Skeletal muscle tissue (tissue), 4 donors: Measurements from ENCODE around the gene JUP. TPM values are rescaled to one million over a fixed set of nuclear protein-coding genes. Genes with fewer than 3 reads are reported as not detected.
A peak's percentile ranks its signal among the peaks of the same experiment; 100 is the strongest.
"Not testable (repeated sequence)": the region's sequence is repeated elsewhere in the genome, so short reads cannot be mapped to it uniquely, and the experiment has no call there.

Source experiments
- H3K27ac ChIP-seq: one replicate; pipeline ENCODE4 v1.7.0; 2013; ENCODE audit warnings: mild to moderate bottlenecking, low read depth, low read length, inconsistent platforms
- H3K27me3 ChIP-seq, 3 donors: one replicate each; pipeline ENCODE4 v1.7.0; 2013; ENCODE audit warnings: low read length in 3 of 3; ENCODE audit not compliant: control insufficient read depth in 3 of 3, insufficient read depth in 3 of 3
- H3K36me3 ChIP-seq, 3 donors: one replicate each; pipeline ENCODE4 v1.7.0; 2013; ENCODE audit warnings: low read length in 3 of 3; ENCODE audit not compliant: control insufficient read depth in 3 of 3, insufficient read depth in 3 of 3
- H3K4me1 ChIP-seq, 3 donors: one replicate each; pipeline ENCODE4 v1.7.0; 2013; ENCODE audit warnings: low read length in 3 of 3, mild to moderate bottlenecking in 3 of 3; ENCODE audit not compliant: control insufficient read depth in 3 of 3, insufficient read depth in 3 of 3
- H3K4me3 ChIP-seq, 3 donors: one replicate each; pipeline ENCODE4 v1.7.0; 2013; ENCODE audit warnings: low read length in 3 of 3
- H3K9ac ChIP-seq, 3 donors: one replicate each; pipeline ENCODE4 v1.7.0; 2013; ENCODE audit warnings: low read length in 3 of 3, mild to moderate bottlenecking in 3 of 3, moderate library complexity in 2 of 3, low read depth in 1 of 3
- H3K9me3 ChIP-seq, 3 donors: one replicate each; pipeline ENCODE4 v1.7.0; 2013; ENCODE audit warnings: low read length in 3 of 3; ENCODE audit not compliant: control insufficient read depth in 3 of 3
- total RNA-seq: library from RNA; depleted of rRNA; stranded (reverse); fragments of >200 nt; gene quantifications from one replicate; pipeline ENCODE4 v1.2.3, GENCODE V29; 2014
- donor health status: Osteomylitis.

Gene JUP
- 24.5 TPM for total RNA-seq

- H3K9me3 ChIP-seq = no peaks in the 10 kb centered on the region
- H3K4me1 ChIP-seq = peaks cover 26 to 43% (median 38%) of the 10 kb centered on the region in 3 donors
- peak within 1 kb of the TSS; percentile 82 for H3K27ac ChIP-seq
- H3K36me3 ChIP-seq = no peaks in the 10 kb centered on the region
- peak within 1 kb of the TSS; percentile 83 to 87 (median 85) for H3K4me3 ChIP-seq
- H3K9ac ChIP-seq = peak within 1 kb of the TSS; percentile 88 to 92 (median 91)
- H3K27me3 ChIP-seq = no peaks in the 10 kb centered on the region
Measured at GRCh38 chr17:41786227-41787020, at the start of gene JUP. TSS of gene JUP (minus strand) at chr17:41786711. CDS start at chr17:41771854, 14,857 bp downstream.

GRCh38 chr17:41835800-41836549 lies 49.5 kb upstream of the JUP start, which contains the start of gene NT5C3B:
TSS of gene NT5C3B (minus strand) at chr17:41836232. CDS start at chr17:41836193, 39 bp downstream.
- H3K36me3 ChIP-seq = peaks cover 9 to 13% (median 13%) of the 10 kb centered on the region in 3 donors
- peak within 1 kb of the TSS; percentile 36 for H3K27ac ChIP-seq

GRCh38 chr17:41835214-41835799 lies 48.8 kb upstream of the JUP start:
- Histone ChIP-seq H3K27me3 (no peaks in the 10 kb centered on the region), H3K36me3 (peaks cover 9 to 19% (median 18%) of the 10 kb centered on the region in 3 donors), H3K27ac (peak overlapping the region; percentile 36), H3K9me3 (no peaks in the 10 kb centered on the region), H3K4me1 (peaks cover 7 to 14% (median 11%) of the 10 kb centered on the region in 3 donors), H3K9ac (peak overlapping the region; percentile 81 to 85 (median 81)), H3K4me3 (peak overlapping the region; percentile 50 to 80 (median 79))

More at GRCh38 chr17:41835800-41836549, 49.5 kb upstream of the JUP start, which contains the start of gene NT5C3B:
- H3K4me3 ChIP-seq = peak within 1 kb of the TSS; percentile 78 to 80 (median 79)
- H3K4me1 ChIP-seq = peaks cover 7 to 14% (median 11%) of the 10 kb centered on the region in 3 donors
- no peaks in the 10 kb centered on the region for H3K27me3 ChIP-seq
- H3K9ac ChIP-seq = peak within 1 kb of the TSS; percentile 81 to 85 (median 81)
- H3K9me3 ChIP-seq = no peaks in the 10 kb centered on the region

- H3K36me3 ChIP-seq = peaks cover 28 to 55% (median 47%) of the 10 kb centered on the region in 3 donors
- not testable (repeated sequence) for H3K9ac ChIP-seq, H3K4me1 ChIP-seq, H3K27ac ChIP-seq, H3K9me3 ChIP-seq, H3K4me3 ChIP-seq, H3K27me3 ChIP-seq
Measured at GRCh38 chr17:41829961-41830360, 43.5 kb upstream of the JUP start.

- Histone ChIP-seq H3K9me3 (no peaks in the 10 kb centered on the region), H3K9ac (no peak overlapping the region), H3K27me3 (no peaks in the 10 kb centered on the region), H3K36me3 (peaks cover 26 to 36% (median 31%) of the 10 kb centered on the region in 3 donors), H3K4me1 (peaks cover 0 to 2% (median 0%) of the 10 kb centered on the region in 3 donors), H3K4me3 (no peak overlapping the region), H3K27ac (no peak overlapping the region)
Measured at GRCh38 chr17:41825175-41825845, 38.8 kb upstream of the JUP start.

- Histone ChIP-seq H3K9me3 (no peaks in the 10 kb centered on the region), H3K9ac (no peak overlapping the region), H3K4me3 (no peak overlapping the region), H3K27ac (no peak overlapping the region), H3K27me3 (peaks cover 0 to 4% (median 0%) of the 10 kb centered on the region in 3 donors), H3K4me1 (peaks cover 0 to 2% (median 0%) of the 10 kb centered on the region in 3 donors), H3K36me3 (peaks cover 21 to 27% (median 22%) of the 10 kb centered on the region in 3 donors)
Measured at GRCh38 chr17:41824086-41824485, 37.6 kb upstream of the JUP start.

- Histone ChIP-seq H3K9me3 (no peaks in the 10 kb centered on the region), H3K36me3 (peaks cover 16 to 25% (median 19%) of the 10 kb centered on the region in 3 donors), H3K27me3 (peaks cover 0 to 4% (median 0%) of the 10 kb centered on the region in 3 donors), H3K27ac (no peak overlapping the region), H3K9ac (no peak overlapping the region), H3K4me1 (peaks cover 0 to 2% (median 0%) of the 10 kb centered on the region in 3 donors), H3K4me3 (no peak overlapping the region)
Measured at GRCh38 chr17:41823580-41823979, 37.1 kb upstream of the JUP start.

- Histone ChIP-seq H3K36me3 (peaks cover 16 to 21% (median 18%) of the 10 kb centered on the region in 3 donors), H3K27ac (no peak overlapping the region), H3K9me3 (no peaks in the 10 kb centered on the region), H3K9ac (no peak overlapping the region), H3K4me1 (peaks cover 0 to 2% (median 0%) of the 10 kb centered on the region in 3 donors), H3K27me3 (peaks cover 0 to 4% (median 0%) of the 10 kb centered on the region in 3 donors), H3K4me3 (no peak overlapping the region)
Measured at GRCh38 chr17:41823141-41823524, 36.6 kb upstream of the JUP start.
